ENCODE data around the gene PROSER3.
"Not testable (repeated sequence)": the region's sequence is repeated elsewhere in the genome, so short reads cannot be mapped to it uniquely, and the experiment has no call there.

PROSER3 gene

DNA sequence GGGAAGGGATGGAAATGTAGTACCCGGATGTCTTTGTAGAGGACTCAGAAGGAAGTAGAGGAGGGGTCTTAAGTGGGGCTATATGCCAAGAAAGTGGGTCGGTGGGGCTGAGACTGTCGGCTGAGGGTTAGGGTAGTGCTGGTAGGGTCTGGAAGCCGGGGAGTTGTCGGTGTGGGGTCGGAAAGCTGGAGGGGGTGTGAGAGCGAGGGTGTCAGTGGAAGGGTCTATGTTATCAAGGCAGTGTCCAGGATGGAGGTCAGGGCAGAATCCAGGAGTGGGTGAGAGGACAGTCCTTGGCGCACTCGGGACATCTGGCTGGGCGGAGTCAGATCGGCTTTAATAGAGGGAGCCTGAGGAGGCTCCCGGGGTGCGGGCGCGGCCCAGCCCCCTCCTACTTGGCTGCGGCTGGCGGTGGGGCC, 2.8 kb upstream of the PROSER3 start:
- DNase-seq: no peak

- DNase-seq: peak in 4 of 5 donors; percentile 47 to 67 (median 49)
Observed at GRCh38 chr19:35755550-35756376, 2.2 kb upstream of the PROSER3 start.

DNA sequence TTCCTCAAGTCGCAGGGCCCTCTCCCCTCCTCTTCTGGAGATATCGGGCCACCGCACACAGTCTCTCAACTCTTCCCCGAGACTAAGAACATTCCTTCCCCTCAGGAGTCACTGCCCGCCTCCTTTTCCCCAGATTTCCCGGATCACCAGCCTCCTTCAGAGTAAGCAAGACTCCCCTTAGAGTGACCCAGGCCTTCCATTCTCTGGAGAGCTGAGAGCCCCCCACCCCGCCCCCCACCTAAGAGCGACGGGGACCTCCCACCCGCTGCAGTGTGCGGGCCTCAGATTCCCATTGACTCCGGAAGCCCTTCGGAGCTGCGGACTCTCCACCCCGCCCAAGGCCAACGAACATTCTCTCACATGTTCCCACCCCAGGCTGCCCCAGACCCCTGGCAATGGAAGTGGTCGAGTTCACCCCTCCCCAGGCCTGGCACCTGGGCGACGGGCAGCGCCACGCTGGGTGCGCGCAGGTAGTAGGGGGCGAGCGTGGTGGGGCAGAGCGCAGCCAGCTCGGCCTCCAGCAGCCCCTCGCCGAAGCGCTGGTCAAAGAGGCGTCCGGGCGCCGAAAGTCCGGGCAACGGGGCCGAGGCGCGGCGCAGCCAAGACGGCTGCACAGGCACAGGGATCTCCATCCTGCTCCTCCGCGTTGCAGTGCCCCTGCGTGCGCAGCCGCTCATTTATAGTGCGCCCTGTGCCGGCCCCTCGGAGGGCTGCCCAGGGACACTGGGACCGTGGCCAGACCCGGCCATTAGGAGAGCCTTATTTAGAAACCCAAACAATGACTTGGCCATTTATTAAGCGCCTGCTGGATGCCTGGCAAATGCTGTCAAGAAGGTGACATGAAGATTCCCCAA, 1.4 kb upstream of the PROSER3 start, which contains the start of gene HSPB6:
Gene HSPB6 (minus strand): TSS at position 653 of the 854 bp plus-strand sequence. CDS start 21 bp downstream, at position 632.
- no peak for DNase-seq

DNA sequence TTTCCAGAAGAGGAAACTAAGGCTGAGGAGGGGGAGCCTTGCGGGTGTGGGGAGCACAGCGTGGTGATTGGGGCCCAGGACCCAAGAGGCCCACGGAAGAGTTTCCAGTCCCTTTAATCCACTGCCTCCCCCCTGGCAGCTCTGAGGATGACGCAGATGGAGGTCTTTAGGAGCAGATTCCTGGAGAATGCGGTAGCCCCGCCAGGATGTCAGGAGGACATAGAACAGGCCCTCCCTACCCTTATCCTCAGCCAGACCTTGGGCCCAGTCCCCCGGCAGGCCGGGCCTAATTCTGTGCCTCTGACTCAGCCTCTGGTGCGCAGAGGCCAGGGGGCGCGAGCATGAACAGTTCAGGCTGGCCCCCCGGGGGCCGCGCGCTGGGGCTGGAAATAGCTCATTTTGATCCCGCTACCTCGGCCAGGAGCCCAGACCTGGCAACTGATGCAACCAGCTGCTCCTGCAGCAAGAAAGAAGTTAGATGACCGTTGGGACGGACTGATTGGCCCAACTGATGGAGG, 686 bp upstream of the PROSER3 start:
- DNase-seq: no peak

- no peak for DNase-seq
Observed at GRCh38 chr19:35759697-35760096, 1.7 kb downstream of the PROSER3 start.

- no peak for DNase-seq
Observed at GRCh38 chr19:35760711-35761349, 2.9 kb downstream of the PROSER3 start.

DNA sequence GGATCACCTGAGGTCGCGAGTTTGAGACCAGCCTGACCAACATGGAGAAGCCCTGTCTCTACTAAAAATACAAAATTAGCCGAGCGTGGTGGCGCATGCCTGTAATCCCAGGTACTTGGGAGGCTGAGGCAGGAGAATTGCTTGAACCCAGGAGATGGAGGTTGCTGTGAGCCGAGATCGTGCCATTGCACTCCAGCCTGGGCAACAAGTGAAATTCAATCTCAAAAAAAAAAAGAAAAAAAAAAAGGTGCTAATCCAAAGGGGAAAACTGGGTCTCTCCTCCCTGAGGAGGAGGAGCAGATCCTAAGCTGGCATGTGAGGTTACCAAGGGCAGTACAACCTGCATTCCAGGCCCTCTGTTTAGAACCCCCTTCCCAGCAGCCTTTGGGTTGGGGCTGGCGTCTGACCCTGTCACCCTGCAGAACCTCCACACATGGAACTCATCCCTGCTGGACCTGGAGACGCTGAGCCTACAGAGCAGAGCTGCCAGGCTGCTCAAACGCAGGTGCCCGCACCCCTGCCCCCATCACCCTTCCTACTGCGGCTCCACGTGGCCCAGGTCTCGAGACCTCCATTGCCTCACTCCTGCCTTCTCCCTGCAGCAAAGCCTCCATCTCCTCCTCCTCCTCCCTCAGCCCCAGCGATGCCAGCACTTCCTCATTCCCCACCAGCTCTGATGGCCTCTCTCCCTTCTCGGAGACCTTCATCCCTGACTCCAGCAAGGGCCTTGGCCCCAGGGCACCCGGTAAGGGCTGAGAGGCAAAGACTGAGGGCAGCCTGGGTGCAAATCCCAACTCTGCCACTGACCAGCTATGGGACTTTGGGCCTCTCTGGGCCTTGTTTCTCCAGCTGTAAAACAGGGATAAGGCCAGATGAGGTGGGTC, 6.7 kb downstream of the PROSER3 start:
- no peak for DNase-seq

GRCh38 chr19:35766571-35767104, 8.7 kb downstream of the PROSER3 start:
- no peak for DNase-seq

DNA sequence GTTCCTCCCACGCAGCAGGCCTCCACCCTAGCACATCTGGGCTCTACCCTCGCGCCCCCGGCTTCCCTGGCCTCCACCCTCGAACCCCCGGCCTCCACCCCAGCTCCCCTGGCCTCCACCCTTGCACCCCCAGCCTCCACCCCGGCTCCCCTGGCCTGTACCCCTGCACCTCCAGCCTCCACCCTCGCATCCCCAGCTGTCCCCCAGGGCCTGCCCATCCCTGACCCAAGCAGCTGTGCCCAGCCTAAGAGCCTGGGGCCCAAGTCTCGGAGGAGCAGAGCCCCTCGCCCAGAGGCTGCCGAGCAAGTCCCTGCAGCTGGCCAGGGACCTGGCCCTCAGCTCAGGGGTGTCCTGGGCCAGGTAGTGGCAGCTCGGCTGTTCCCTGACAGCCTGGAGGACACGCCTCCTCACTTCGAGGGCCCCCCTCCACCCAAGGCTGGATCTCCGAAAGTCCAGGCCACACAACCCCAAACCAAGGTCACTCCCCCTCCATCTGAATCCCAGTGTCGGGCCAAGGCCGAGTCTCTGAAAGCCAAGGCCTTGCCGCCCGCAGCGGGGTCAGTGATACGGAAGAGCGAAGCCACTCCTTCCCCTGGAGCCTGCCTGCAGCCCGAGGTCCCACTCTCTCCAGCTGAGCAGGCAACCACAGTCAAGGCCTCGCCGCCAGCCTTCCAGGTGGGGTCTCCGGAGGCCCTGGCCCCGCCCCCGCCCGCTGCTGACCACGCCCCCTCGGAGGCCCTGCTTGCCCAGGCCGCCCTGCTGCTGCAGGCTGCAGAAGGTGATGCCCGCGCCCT, 9.5 kb downstream of the PROSER3 start:
- peak in 1 of 5 donors; percentile 4 for DNase-seq

GRCh38 chr19:35768082-35768421, 10.1 kb downstream of the PROSER3 start:
- DNase-seq: peak in 1 of 5 donors; percentile 7

- not testable (repeated sequence) for DNase-seq
Observed at GRCh38 chr19:35772362-35772761, 14.4 kb downstream of the PROSER3 start.

DNA sequence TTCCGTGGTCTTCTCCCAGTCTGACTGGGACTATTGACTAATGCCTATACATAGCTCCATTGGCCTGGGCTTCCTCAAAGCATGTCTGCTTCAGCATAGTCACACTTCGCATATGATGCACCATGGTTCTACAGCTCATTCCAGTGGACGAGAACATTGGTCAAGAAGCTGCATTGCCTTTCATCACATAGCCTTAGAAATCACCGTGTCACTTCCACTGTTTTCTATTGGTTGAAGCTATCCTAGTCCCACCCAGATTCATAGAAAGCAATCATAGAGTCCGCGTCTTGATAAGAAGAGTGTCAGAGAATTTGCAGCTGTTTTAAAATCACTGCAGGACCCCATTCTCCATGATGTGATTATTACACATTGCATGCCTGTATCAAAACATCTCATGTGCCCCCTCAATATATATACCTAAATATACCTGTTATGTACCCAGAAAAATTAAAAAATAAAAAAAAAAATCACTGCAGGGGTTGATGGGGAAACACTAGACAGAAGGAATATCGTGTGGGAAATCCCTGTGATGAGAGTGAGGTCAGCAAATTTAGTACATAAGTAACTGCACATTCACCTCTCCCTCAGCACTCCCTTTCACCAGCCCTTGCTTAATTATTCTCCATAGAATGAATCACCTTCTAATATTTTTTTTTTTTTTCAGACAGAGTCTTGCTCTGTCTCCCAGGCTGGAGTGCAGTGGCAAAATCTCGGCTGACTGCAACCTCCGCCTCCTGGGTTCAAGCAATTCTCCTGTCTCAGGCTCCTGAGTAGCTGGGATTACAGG, 15.2 kb downstream of the PROSER3 start:
- DNase-seq: no peak

DNA sequence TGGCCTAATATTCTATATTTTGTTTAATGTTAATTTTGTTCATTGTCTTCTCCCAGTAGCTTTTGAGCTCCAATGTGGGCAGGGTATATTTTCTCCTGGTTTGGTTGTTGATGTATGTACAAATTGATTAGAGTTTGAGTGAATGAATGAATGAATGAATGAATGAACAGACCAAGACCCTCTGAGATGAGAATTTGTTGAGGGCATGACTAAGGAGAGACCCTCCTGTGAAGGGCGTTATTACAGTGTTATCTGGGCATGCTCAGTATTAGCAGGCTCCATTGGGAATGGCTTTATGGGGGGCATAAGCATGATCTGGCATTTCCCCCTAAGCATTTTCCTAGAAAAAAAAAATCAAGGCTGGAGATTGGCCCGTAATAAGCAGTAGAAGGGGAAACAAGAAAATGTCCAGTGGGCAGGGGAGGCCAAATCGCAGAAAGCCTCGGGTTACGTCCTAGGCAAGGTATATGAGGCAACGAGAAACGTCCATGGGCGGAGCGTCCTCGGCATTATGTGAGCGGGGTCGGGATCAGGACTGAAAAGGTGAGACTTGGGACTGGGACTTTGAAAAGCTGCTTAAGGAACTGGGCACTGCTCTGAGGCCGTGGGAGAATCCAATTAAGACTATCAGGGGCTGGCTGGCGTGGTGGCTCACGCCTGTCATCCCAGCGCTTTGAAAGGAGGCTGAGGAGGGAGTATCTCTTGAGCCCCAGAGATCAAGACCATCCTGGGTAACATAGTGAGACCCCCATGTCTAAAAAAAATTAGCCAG, 16.5 kb downstream of the PROSER3 start:
- no peak for DNase-seq

DNA sequence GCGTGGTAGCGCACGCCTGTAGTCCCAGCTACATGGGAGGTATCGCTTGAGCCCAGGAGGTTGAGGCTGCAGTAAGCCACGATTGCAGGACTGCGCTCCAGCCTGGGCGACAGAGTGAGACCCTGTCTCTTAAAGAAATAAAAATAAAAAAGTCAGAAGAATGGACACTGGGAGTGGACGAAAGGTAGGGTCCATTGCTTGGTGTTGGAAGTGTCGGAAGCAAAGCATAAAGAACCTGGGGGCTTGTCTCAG, 17.0 kb downstream of the PROSER3 start:
- DNase-seq: no peak

- DNase-seq: peak; percentile 96 to 99 (median 97)
Observed at GRCh38 chr19:35775298-35776101, 17.5 kb downstream of the PROSER3 start, which contains the start of gene ARHGAP33. TSS of gene ARHGAP33 (plus strand) at chr19:35775564. CDS start at chr19:35775659, 95 bp downstream.

DNA sequence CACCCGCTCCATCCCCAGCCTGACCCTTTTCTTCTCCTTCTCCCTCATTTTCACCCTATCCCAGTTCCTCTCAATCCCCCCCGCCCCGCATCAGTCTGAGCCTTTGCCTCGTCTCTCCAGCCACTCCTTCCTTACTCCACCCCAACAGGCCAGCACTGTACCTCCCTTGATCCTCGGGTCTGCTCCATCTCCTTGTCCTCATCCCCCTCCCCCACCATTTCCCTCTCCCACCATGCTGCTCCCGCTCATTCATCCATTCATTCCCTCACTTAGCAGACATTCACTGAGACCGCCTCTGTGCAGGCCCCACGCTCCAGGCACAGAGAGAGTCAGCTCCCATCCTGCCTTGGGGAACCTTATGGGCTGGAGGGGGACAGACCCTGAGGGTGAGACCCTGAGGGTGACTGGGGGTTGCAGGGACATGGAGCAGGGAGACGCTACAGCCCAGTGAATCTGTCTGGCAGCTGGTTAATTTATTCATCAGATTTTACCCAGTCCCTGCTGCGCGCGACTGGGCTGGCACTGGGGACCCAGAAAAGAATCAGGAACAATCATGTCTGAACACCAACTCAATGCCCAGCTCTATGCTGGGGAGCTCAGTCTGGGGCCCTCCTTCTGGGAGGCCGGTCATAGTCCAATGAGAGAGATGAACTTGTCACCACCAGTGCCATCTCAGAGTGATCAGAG, 18.3 kb downstream of the PROSER3 start:
- no peak for DNase-seq

DNA sequence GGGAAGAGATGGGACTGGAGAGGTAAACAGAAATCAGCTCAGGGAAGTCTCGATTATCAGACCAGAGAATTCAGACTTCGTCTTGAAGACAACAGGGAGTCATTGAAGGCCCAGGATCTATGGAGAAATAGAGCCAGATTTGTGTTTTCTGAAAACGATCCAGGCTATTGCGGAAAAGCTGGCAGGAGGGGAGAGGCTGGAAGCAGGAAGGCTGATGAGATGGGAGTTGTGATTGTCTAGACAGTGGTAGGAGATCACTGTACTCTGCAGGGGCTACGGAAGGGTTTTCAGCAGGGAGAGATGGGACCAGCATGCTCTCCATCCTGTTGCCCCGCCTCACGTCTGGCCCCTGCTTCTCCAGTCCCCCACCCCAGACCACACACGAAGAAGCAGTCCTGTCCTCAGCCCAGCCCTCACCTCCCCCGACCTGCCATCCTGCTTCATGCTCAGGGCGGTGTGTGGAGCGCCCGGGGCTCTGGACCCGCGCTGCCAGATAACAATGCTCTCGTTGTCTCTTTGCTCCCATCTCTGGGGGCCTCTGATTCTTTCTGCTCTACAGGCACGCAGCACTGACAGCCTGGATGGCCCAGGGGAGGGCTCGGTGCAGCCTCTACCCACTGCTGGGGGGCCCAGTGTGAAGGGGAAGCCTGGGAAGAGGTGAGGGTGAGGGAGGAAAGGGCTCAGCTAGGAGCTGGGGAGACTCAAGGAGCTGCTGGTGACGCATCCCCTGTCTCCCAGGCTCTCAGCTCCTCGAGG, 19.3 kb downstream of the PROSER3 start:
- no peak for DNase-seq
